DOHH2 (cell line): ENCODE results near the gene ABCB8.

Experiments used
- EZH2phosphoT487 ChIP-seq: fragments of 200-600 bp; sonication (generic); IDR thresholded peaks from 2 replicates; pipeline ENCODE4 v1.6.1; 2017; ENCODE audit warnings: borderline replicate concordance, mild to moderate bottlenecking, antibody characterized with exemption, low read length, moderate library complexity, mixed read lengths
- TF ChIP-seq, protein P1 (sequence below): fragments of 200-600 bp; sonication (generic); IDR thresholded peaks from one replicate; pipeline ENCODE4 v1.5.1; 2014; ENCODE audit warnings: antibody characterized with exemption, mild to moderate bottlenecking, low read depth, low read length; ENCODE audit not compliant: poor library complexity, severe bottlenecking

DNA sequence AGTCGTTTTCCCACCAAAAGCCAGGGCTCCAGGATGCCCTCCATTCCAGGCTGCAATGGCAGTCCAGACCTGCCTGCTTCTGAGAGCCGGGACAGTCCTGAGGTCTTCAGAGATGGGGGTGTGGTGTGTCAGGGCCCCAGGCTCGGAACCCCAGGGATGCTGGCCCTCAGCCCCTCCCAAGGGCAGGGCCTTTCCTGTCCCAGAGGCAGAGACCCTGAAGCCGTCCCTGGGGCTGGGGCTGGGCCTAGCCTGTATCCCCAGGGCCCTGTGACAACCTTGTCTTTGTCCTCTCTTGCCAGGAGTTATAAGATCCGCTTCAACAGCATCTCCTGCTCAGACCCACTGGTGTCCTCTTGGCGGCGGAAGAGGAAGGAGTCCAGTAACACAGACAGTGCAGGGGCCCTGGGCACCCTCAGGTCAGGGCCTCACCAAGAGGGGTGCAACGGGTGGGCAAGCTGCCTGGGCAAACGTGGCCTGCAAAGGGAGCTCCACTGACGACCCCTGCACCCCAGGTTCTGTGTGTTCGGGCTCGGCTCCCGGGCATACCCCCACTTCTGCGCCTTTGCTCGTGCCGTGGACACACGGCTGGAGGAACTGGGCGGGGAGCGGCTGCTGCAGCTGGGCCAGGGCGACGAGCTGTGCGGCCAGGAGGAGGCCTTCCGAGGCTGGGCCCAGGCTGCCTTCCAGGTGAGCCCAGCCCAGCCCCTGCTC is 21.5 kb upstream of the ABCB8 start:
- TF ChIP-seq, protein P1, sequence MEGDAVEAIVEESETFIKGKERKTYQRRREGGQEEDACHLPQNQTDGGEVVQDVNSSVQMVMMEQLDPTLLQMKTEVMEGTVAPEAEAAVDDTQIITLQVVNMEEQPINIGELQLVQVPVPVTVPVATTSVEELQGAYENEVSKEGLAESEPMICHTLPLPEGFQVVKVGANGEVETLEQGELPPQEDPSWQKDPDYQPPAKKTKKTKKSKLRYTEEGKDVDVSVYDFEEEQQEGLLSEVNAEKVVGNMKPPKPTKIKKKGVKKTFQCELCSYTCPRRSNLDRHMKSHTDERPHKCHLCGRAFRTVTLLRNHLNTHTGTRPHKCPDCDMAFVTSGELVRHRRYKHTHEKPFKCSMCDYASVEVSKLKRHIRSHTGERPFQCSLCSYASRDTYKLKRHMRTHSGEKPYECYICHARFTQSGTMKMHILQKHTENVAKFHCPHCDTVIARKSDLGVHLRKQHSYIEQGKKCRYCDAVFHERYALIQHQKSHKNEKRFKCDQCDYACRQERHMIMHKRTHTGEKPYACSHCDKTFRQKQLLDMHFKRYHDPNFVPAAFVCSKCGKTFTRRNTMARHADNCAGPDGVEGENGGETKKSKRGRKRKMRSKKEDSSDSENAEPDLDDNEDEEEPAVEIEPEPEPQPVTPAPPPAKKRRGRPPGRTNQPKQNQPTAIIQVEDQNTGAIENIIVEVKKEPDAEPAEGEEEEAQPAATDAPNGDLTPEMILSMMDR, result no peak
- no peak for TF ChIP-seq EZH2phosphoT487
